BLaER1 treated with 17β-estradiol and CSF1 and Interleukin-3, amounts not matched to agents 10 nM and 100 nM (cell line): ENCODE measurements around the gene STAT3.

Experiments
- H3K27ac ChIP-seq, 11 experiments: shearing (Covaris generic); formaldehyde crosslinking; 2 replicates each; pipeline ENCODE4 v1.8.1; 2022
- H3K27me3 ChIP-seq, 11 experiments: shearing (Covaris generic); formaldehyde crosslinking; 2 replicates each; pipeline ENCODE4 v1.8.1; 2022
- H3K36me3 ChIP-seq, 11 experiments: shearing (Covaris generic); formaldehyde crosslinking; 2 replicates each; pipeline ENCODE4 v1.8.1; 2022
- H3K4me1 ChIP-seq, 10 experiments: shearing (Covaris generic); formaldehyde crosslinking; 2 replicates each; pipeline ENCODE4 v1.8.1; 2022
- H3K4me2 ChIP-seq, 11 experiments: shearing (Covaris generic); formaldehyde crosslinking; 2 replicates each; pipeline ENCODE4 v1.8.1; 2022
- H3K4me3 ChIP-seq, 10 experiments: shearing (Covaris generic); formaldehyde crosslinking; 2 replicates each; pipeline ENCODE4 v1.8.1; 2022
- H3K9ac ChIP-seq, 11 experiments: shearing (Covaris generic); formaldehyde crosslinking; 2 replicates each; pipeline ENCODE4 v1.8.1; 2022
- H3K9me3 ChIP-seq, 11 experiments: shearing (Covaris generic); formaldehyde crosslinking; replicated peaks in 1 of 11; 2 replicates each; pipeline ENCODE4 v1.8.1; 2022
- H4K20me1 ChIP-seq, 11 experiments: shearing (Covaris generic); formaldehyde crosslinking; 2 replicates each; pipeline ENCODE4 v1.8.1; 2022
- Cebpa-rat ChIP-seq, 11 experiments: shearing (Covaris generic); IDR thresholded peaks; 2 replicates each; pipeline ENCODE4 v1.8.1; 2022

The STAT3 gene

GRCh38 chr17:42287305-42287976 lies 100.8 kb downstream of the STAT3 start:
- Histone ChIP-seq H4K20me1 (peaks cover 0 to 25% (median 13%) of the 10 kb centered on the region in 11 experiments; a peak in 10 of 22 replicates), H3K9ac (peak overlapping the region; percentile 72 to 91 (median 82)), H3K27ac (peak overlapping the region; percentile 73 to 90 (median 82)), H3K9me3 (no peaks in the 10 kb centered on the region), H3K4me3 (peak overlapping the region; percentile 62 to 82 (median 70)), H3K27me3 (peaks cover 0 to 4% (median 0%) of the 10 kb centered on the region in 11 experiments; a peak in 2 of 22 replicates), H3K36me3 (peaks cover 0 to 26% (median 7%) of the 10 kb centered on the region in 11 experiments; a peak in 11 of 22 replicates), H3K4me2 (peak overlapping the region; percentile 81 to 98 (median 92)), H3K4me1 (peaks cover 41 to 62% (median 48%) of the 10 kb centered on the region in 10 experiments)
- TF ChIP-seq Cebpa-rat (IDR thresholded peaks at IDR 0.05), result no peak

- Histone ChIP-seq H3K4me1 (peaks cover 38 to 57% (median 46%) of the 10 kb centered on the region in 10 experiments), H4K20me1 (peaks cover 0 to 22% (median 13%) of the 10 kb centered on the region in 11 experiments; a peak in 10 of 22 replicates), H3K4me3 (peak overlapping the region in 4 of 10 experiments; percentile 62 to 82 (median 76); a peak in 10 of 20 replicates), H3K4me2 (peak overlapping the region; percentile 81 to 98 (median 92)), H3K36me3 (peaks cover 0 to 18% (median 0%) of the 10 kb centered on the region in 11 experiments; a peak in 8 of 22 replicates), H3K27me3 (peaks cover 0 to 4% (median 0%) of the 10 kb centered on the region in 11 experiments; a peak in 2 of 22 replicates), H3K27ac (peak overlapping the region in 9 of 11 experiments; percentile 73 to 90 (median 82); a peak in 13 of 22 replicates), H3K9me3 (no peaks in the 10 kb centered on the region), H3K9ac (peak overlapping the region in 9 of 11 experiments; percentile 72 to 91 (median 82); a peak in 14 of 22 replicates)
- no peak for TF ChIP-seq Cebpa-rat (IDR thresholded peaks at IDR 0.05)
Measured at GRCh38 chr17:42286411-42287221, 101.6 kb downstream of the STAT3 start.

- peak overlapping the region in 3 of 11 experiments; percentile 91 to 98 (median 96); a peak in 5 of 22 replicates for H3K4me2 ChIP-seq
- peaks cover 37 to 50% (median 41%) of the 10 kb centered on the region in 10 experiments for H3K4me1 ChIP-seq
Measured at GRCh38 chr17:42285346-42286050, 102.7 kb downstream of the STAT3 start.

GRCh38 chr17:42284566-42284965 lies 103.7 kb downstream of the STAT3 start:
- no peak overlapping the region for H3K27ac ChIP-seq
- no peaks in the 10 kb centered on the region for H3K9me3 ChIP-seq
- no peak for TF ChIP-seq Cebpa-rat (IDR thresholded peaks at IDR 0.05)
- H3K9ac ChIP-seq, result no peak overlapping the region
- peaks cover 28 to 40% (median 32%) of the 10 kb centered on the region in 10 experiments for H3K4me1 ChIP-seq
- H3K4me3 ChIP-seq, result no peak overlapping the region
- peaks cover 0 to 7% (median 2%) of the 10 kb centered on the region in 11 experiments; a peak in 9 of 22 replicates for H4K20me1 ChIP-seq
- H3K4me2 ChIP-seq, result no peak overlapping the region
- H3K27me3 ChIP-seq, result peaks cover 0 to 4% (median 0%) of the 10 kb centered on the region in 11 experiments; a peak in 2 of 22 replicates
- no peaks in the 10 kb centered on the region for H3K36me3 ChIP-seq

More at GRCh38 chr17:42285346-42286050, 102.7 kb downstream of the STAT3 start:
- TF ChIP-seq Cebpa-rat (IDR thresholded peaks at IDR 0.05), result no peak
- Histone ChIP-seq H3K9me3 (no peaks in the 10 kb centered on the region), H3K9ac (no peak overlapping the region), H4K20me1 (peaks cover 0 to 16% (median 10%) of the 10 kb centered on the region in 11 experiments; a peak in 10 of 22 replicates), H3K36me3 (peaks cover 0 to 7% (median 0%) of the 10 kb centered on the region in 11 experiments; a peak in 3 of 22 replicates), H3K4me3 (no peak overlapping the region), H3K27ac (no peak overlapping the region), H3K27me3 (peaks cover 0 to 4% (median 0%) of the 10 kb centered on the region in 11 experiments; a peak in 2 of 22 replicates)

GRCh38 chr17:42284024-42284369 lies 104.2 kb downstream of the STAT3 start:
- Histone ChIP-seq H3K9ac (no peak overlapping the region), H4K20me1 (peaks cover 0 to under 1% (median 0%) of the 10 kb centered on the region in 11 experiments; a peak in 4 of 22 replicates), H3K4me3 (no peak overlapping the region), H3K9me3 (no peaks in the 10 kb centered on the region), H3K4me1 (peaks cover 23 to 35% (median 27%) of the 10 kb centered on the region in 10 experiments), H3K4me2 (no peak overlapping the region), H3K27ac (no peak overlapping the region), H3K27me3 (peaks cover 0 to 4% (median 0%) of the 10 kb centered on the region in 11 experiments; a peak in 2 of 22 replicates), H3K36me3 (no peaks in the 10 kb centered on the region)
- no peak for TF ChIP-seq Cebpa-rat (IDR thresholded peaks at IDR 0.05)

- TF ChIP-seq Cebpa-rat (IDR thresholded peaks at IDR 0.05), result no peak
- no peak overlapping the region for H3K4me2 ChIP-seq
- H3K4me1 ChIP-seq, result peaks cover 19 to 32% (median 22%) of the 10 kb centered on the region in 10 experiments
- H3K9ac ChIP-seq, result peak overlapping the region in 1 of 11 experiments; percentile 24; a peak in 1 of 22 replicates
- no peaks in the 10 kb centered on the region for H4K20me1 ChIP-seq
- no peak overlapping the region for H3K4me3 ChIP-seq
- peaks cover 0 to 4% (median 0%) of the 10 kb centered on the region in 11 experiments; a peak in 2 of 22 replicates for H3K27me3 ChIP-seq
- H3K27ac ChIP-seq, result no peak overlapping the region
- no peaks in the 10 kb centered on the region for H3K36me3 ChIP-seq
- H3K9me3 ChIP-seq, result no peaks in the 10 kb centered on the region
Measured at GRCh38 chr17:42283241-42284023, 104.8 kb downstream of the STAT3 start.

- Histone ChIP-seq H3K4me1 (peaks cover 13 to 29% (median 15%) of the 10 kb centered on the region in 10 experiments), H3K4me3 (no peak overlapping the region)
- no peak for TF ChIP-seq Cebpa-rat (IDR thresholded peaks at IDR 0.05)
Measured at GRCh38 chr17:42282478-42283080, 105.7 kb downstream of the STAT3 start.

More at GRCh38 chr17:42282478-42283080, 105.7 kb downstream of the STAT3 start:
- Histone ChIP-seq H3K9me3 (no peaks in the 10 kb centered on the region), H4K20me1 (no peaks in the 10 kb centered on the region), H3K27ac (no peak overlapping the region), H3K27me3 (peaks cover 0 to 4% (median 0%) of the 10 kb centered on the region in 11 experiments; a peak in 2 of 22 replicates), H3K9ac (no peak overlapping the region), H3K4me2 (no peak overlapping the region), H3K36me3 (no peaks in the 10 kb centered on the region)
